GM21528 (cell line): ENCODE results near the gene CTIF.

Experiments used
- ATAC-seq: cut with Tn5 transposase; IDR thresholded peaks from one replicate; pipeline ENCODE4 v1.9.1; 2021; ENCODE audit warnings: mild to moderate bottlenecking, moderate library complexity; ENCODE audit not compliant: unreplicated experiment, low FRiP score

CTIF gene

GRCh38 chr18:48675912-48676311 is 137.1 kb downstream of the CTIF start:
- ATAC-seq: no peak

DNA sequence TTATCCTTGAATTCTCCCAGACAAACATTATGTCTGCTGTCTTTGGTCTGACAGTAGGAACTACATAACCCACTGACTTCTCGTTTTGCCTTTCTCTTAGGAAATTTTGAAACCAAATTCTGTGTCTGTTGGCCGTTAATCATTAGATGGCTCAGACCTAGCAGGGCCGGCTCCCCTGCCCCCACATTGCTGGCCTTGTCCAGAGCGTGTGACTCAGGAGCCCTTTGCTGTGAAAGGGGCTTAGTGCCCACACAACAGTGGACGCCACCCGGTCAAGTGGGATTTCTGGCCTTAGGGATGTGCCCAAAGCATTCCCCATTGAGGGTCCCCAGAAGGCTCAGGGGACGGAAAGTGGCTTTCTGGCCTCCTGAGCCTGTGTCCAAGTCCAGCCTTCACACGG is 137.5 kb downstream of the CTIF start:
- ATAC-seq: no peak

- ATAC-seq: no peak
Observed at GRCh38 chr18:48676756-48677368, 138.0 kb downstream of the CTIF start.

DNA sequence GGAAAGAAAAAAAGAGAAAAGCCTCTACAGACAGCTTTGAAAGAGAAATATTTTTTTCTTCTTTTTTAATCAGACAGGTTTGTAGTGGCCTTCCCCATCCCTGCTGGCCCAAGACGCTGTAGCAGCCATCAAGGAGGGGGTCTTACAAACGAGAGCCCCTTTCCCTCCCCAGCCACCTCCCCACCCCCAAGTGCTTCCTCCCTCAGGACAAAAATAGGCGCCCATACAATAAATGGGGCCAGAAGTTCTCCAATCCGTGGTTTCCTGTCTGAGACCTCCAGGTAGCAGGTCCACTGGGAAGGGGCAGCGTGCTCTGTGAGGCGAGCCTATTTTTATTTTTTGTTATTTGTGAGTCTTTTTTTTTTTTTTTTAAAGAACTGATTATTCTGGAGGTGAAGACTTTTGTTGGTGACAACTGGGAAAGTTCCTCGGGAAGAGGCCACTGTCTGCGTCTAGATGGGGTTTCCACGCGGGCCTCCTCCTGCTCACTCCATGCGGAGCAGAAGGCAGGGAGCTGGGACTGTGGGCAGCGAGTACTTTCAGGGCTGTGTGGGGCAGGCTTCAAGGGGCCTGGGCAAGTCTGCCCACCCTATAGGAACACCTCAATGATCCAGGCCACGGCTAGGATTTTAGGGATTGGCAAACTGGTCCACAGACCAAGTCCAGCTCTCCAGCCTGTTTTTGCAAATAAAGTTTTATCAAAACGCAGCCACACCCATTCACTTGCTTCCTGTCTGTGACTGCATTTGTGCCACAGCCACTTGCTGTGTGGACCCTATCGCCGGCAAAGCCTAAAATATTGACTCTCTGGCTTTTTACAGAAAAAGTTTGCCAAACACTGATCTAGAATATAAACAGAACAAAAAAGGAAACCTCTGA is 139.6 kb downstream of the CTIF start:
- ATAC-seq: no peak

DNA sequence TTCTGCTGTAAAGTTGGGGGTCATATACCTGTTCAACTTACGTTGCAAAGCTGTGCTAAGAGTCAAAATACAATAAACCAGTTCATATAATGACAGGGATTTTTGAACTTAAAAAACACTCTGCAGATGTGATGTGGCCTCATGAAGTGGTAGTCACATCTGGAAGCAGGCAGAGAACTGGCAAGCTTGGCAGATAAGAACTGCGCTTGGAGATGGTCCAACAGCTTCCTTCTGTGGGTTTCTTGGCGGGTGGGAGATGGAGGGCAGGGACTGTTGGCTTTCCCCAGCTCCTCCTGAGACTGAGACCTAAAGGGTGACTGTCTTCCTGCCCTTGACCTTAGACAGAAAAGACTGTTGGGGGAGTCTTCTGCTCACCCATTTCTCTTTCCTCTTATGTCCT is 140.4 kb downstream of the CTIF start:
- no peak for ATAC-seq

- no peak for ATAC-seq
Observed at GRCh38 chr18:48680339-48681250, 141.8 kb downstream of the CTIF start.

GRCh38 chr18:48682768-48683167 is 143.9 kb downstream of the CTIF start:
- ATAC-seq: no peak

- ATAC-seq: no peak
Observed at GRCh38 chr18:48683197-48683596, 144.4 kb downstream of the CTIF start.

DNA sequence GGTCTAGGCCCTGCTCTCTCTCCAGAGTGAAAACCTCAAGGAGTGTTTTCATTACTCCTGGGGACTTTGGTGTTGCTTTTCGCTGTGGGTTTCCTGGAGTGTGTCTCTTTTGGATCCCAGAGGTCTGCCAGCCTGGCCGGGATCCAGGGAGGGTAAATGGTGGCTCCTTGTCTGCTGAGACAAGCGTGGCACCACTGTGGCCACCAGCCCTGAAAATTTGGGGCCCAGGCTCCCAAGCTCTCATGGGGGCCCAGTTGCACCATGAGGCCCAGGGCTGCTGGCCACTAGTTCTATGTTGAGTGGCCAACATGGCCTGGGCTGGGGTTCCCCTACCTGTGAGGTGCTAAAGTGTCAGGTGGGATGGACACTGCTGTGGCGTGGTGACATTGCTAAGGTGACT is 144.8 kb downstream of the CTIF start:
- no peak for ATAC-seq

- no peak for ATAC-seq
Observed at GRCh38 chr18:48687346-48688042, 148.7 kb downstream of the CTIF start.

DNA sequence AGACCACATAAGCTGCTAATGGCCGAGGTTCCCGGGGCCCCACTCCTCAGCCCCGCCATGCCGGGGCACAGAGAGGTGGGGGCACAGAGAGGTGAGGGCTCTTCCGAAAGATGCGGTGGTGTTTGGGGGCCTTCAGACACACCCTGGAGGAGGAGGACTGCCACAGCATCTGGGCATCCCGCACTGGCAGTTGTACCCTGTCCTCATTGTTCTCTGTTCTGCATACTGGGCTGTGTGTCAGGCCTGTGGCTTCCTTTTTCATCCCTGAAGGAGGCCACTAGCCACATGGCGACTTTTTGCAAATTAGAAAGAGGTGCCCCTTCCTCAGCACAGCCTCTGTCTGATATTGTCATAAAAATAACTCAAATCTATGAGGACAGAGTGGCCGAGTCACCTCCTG is 150.1 kb downstream of the CTIF start:
- no peak for ATAC-seq

DNA sequence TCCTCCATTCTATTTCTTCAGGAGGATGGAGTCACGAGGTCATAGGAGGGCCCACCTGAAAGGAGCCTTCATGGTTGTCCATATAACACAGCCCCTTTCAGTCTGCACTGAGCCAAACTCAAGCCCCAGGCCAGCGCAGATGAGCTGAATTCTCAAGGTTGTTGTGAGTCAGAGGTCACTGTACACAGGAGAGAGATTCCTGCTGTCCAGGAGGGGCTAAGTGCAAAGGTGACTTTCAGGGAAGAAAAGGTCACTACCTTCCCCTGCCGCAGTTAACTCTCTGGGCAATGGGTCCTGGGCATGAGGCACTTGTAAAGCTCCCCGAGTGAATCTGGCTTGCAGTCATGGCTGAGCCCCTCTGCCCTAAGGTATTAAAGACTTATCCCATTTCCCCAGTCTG is 150.7 kb downstream of the CTIF start:
- no peak for ATAC-seq

- ATAC-seq: no peak
Observed at GRCh38 chr18:48690494-48690893, 151.7 kb downstream of the CTIF start.

DNA sequence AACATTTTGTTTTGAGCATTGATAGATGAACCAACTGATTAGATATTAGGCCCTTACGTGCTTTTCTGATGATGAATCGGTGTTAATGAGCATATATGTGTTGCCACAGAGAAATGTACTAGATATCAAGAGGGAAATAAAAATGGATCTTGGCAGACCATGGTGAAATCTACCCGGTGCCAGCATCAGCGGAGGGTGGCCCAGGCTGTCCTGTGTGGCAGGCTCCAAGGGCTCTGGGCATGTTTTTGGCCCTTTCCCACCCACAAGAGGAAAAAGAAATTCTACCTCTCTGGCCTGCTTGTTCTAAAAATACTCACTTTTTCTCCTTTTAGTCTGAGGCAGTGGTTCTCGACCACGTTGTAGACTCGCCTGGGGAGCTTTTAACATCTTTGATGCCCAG is 154.2 kb downstream of the CTIF start:
- no peak for ATAC-seq

DNA sequence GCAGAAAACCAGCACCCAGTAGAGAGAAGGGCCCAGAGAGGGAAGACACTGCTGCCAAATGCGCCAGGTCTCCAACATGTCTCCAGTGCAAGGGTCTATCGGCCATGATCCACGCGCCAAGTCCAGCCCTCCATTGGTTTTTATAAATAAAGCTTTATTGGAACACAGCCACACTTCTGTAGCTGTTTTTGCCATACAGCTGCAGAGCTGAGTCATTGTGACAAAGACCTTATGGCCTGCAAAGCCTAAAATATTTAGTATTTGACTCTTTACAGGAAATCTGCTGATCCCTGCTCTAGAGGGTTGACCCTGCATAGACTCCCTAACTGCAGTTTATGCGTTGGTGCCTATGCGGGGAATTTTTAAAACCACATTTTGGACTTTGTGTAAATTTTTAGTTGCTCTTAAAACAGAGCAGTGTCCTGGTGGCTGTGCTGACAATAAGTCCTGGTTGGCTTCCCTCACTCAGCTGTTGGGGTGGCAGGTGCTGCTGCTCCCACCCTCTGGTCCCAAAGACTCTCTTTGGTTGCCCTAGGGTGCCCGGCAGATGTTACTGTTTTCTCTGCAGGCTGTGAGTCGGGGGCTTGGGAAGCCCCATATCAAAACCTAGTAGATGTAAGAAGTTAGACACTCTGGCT is 154.9 kb downstream of the CTIF start:
- ATAC-seq: no peak

DNA sequence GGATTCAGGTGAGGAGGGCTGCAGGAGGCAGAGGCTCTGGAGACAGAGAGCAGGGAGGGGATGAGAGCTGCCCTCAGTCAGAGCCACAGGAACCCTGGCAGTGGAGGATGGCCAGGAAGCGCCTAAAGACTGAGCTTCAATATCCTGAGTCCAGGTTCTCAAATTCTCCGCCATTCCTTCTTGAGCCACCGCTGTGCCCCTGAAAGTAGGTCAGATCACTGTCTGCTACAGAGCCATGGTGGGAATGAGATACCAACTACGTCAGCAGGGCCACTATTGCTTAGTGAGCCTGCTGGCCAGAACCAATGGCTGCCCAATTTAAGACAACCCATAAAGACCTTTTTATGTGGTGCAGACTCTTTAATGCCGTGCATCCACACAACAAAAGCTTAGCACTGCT is 155.5 kb downstream of the CTIF start:
- no peak for ATAC-seq

- no peak for ATAC-seq
Observed at GRCh38 chr18:48695671-48696070, 156.8 kb downstream of the CTIF start.

DNA sequence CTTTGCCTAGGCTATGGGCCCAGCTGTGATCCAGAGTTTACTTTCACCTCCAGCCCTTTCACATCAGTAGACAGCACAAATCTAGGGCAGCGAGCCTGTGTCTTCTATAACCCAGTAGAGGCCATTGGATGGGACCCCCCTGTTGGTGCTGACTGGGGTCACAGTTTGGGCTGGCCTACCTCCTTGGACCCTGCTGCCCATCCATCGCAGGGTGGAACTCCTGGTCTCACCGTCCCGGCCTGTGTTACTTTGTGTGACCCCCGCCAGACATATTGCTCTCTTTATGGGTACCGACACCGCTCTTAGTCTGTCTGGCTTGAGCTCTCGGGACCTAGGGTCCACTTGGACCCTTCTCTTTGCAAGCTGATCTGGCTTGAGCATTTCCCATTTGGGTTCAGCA is 157.4 kb downstream of the CTIF start:
- ATAC-seq: no peak

GRCh38 chr18:48697441-48697840 is 158.6 kb downstream of the CTIF start:
- ATAC-seq: no peak

DNA sequence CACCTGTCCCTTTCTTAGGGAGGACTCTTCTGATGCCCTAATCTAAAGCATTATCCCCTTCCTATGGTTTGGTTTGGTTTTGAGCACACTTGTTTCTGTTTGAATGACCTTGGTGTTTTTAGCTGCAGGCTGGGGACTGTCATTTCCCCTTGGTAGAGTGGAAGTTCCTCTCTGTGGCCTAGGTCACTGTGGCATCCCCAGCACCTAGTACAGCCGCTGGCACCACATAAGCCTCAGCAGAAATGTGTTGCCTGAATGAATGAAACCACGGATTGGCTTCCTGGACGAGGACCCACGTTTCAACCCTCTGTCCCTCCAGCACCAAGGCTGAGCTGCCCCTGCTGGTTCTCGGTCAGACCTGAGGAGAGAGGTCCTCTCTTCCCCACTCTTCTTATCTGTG is 159.9 kb downstream of the CTIF start:
- no peak for ATAC-seq
